Subcutaneous adipose tissue (tissue), 4 donors: ENCODE measurements around the gene SERTAD1. TPM values are rescaled to one million over a fixed set of nuclear protein-coding genes. Genes with fewer than 3 reads are reported as not detected.

Experiments used
- total RNA-seq, 4 donors: library from RNA; depleted of rRNA; stranded (reverse); fragments of >200 nt; gene quantifications; one replicate each; pipeline ENCODE4 v1.1.0, GENCODE V29; 2016
- TF ChIP-seq, protein P1 (sequence below): fragments of 450-650 bp; IDR thresholded peaks from one replicate; pipeline ENCODE4 v1.5.1; 2016; ENCODE audit warnings: low read depth, mild to moderate bottlenecking, control low read depth, antibody characterized with exemption, moderate library complexity

The SERTAD1 gene
- total RNA-seq, 4 donors from 2014 or later, result 7.6 to 13.4 (median 11.1) TPM

DNA sequence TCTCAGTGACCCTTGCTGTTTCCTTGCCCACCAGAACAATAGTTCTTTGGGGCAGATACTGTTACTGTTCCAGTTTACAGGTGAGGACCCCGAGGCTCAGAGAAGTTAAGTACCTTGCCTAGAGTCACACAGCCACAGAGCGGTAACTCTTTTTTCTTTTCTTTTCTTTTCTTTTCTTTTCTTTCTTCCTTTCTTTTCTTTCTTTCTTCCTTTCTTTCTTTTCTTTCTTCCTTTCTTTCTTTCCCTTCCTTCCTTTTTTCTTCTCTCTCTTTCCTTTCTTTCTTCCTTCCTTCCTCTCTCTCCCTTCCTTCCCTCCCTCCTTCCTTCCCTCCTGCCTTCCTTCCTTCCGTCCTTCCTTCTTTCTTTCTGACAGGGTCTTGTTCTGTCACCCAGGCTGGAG is 7.8 kb downstream of the SERTAD1 start:
- TF ChIP-seq, protein P1, sequence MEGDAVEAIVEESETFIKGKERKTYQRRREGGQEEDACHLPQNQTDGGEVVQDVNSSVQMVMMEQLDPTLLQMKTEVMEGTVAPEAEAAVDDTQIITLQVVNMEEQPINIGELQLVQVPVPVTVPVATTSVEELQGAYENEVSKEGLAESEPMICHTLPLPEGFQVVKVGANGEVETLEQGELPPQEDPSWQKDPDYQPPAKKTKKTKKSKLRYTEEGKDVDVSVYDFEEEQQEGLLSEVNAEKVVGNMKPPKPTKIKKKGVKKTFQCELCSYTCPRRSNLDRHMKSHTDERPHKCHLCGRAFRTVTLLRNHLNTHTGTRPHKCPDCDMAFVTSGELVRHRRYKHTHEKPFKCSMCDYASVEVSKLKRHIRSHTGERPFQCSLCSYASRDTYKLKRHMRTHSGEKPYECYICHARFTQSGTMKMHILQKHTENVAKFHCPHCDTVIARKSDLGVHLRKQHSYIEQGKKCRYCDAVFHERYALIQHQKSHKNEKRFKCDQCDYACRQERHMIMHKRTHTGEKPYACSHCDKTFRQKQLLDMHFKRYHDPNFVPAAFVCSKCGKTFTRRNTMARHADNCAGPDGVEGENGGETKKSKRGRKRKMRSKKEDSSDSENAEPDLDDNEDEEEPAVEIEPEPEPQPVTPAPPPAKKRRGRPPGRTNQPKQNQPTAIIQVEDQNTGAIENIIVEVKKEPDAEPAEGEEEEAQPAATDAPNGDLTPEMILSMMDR, result no peak

DNA sequence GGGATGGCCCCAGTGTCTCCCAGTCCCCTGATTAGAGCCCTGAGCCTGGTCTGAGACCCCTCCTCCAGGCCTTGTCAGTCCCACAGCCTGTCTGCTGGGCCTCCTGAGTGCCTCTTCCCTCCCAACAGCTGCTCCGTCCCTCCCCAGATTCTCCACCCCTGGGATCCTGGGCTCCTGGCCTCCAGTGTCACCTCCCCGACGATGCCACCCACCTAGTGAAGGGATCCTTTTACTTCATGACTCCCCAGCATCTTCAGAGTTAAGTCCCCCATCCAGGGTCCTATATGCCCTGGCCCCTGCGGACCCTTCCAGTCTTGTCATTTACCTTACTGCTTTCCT is 8.2 kb downstream of the SERTAD1 start:
- TF ChIP-seq, protein P1, result no peak

GRCh38 chr19:40416918-40417642 is 8.7 kb downstream of the SERTAD1 start:
- TF ChIP-seq, protein P1, result no peak

- TF ChIP-seq, protein P1, result no peak
These were observed 10.0 kb downstream of the SERTAD1 start for GRCh38 chr19:40415768-40416167.

- TF ChIP-seq, protein P1, result no peak
These were observed 11.0 kb downstream of the SERTAD1 start for GRCh38 chr19:40414542-40415535.

GRCh38 chr19:40413291-40413845 is 12.4 kb downstream of the SERTAD1 start, which contains the start of gene PRX:
Gene PRX, minus strand, starts transcription at chr19:40413378. Its CDS starts 5,446 bp downstream, at chr19:40407932.
- TF ChIP-seq, protein P1, result no peak

GRCh38 chr19:40412866-40413265 is 12.9 kb downstream of the SERTAD1 start:
- TF ChIP-seq, protein P1, result no peak
